Heart right ventricle (tissue), 16 donors: ENCODE results near the gene ACAT1. TPM values are rescaled to one million over a fixed set of nuclear protein-coding genes. Genes with fewer than 3 reads are reported as not detected.
A peak's percentile ranks its signal among the peaks of the same experiment; 100 is the strongest.

Experiments used
- ATAC-seq, 8 donors: fragments of 200-7000 bp; cut with Tn5 transposase; one replicate each; pipeline ENCODE4 v1.9.1; 2020; ENCODE audit warnings: mild to moderate bottlenecking in 8 of 8, moderate library complexity in 8 of 8, moderate number of reproducible peaks in 1 of 8
- DNase-seq, 2 donors: peaks; one replicate each; pipeline ENCODE4 v3.0.0-alpha.2; 2020
- H3K27ac ChIP-seq, 10 donors: fragments of 200-600 bp; sonication (generic) in 2 of 10; one replicate each; pipeline versions ENCODE4 v1.5.0 to v1.8.0; 2020 to 2022; ENCODE audit warnings: mild to moderate bottlenecking in 3 of 10
- H3K27me3 ChIP-seq, 7 donors: fragments of 200-600 bp; one replicate each; pipeline ENCODE4 v1.8.0; 2021 to 2022; ENCODE audit warnings: mild to moderate bottlenecking in 2 of 7
- H3K36me3 ChIP-seq, 9 donors: fragments of 200-600 bp; sonication (generic) in 1 of 9; one replicate each; pipeline versions ENCODE4 v1.5.0 to v1.8.0; 2020 to 2022; ENCODE audit warnings: mild to moderate bottlenecking in 2 of 9
- H3K4me1 ChIP-seq, 9 donors: fragments of 200-600 bp; sonication (generic) in 1 of 9; one replicate each; pipeline versions ENCODE4 v1.5.0 to v1.8.0; 2020 to 2022; ENCODE audit warnings: mild to moderate bottlenecking in 4 of 9
- H3K4me3 ChIP-seq, 10 donors: fragments of 200-600 bp; sonication (generic) in 2 of 10; one replicate each; pipeline versions ENCODE4 v1.5.0 to v1.8.0; 2020 to 2022; ENCODE audit warnings: mild to moderate bottlenecking in 7 of 10, moderate library complexity in 2 of 10
- H3K9me3 ChIP-seq, 11 donors: fragments of 200-600 bp in 10 of 11; sonication (generic) in 2 of 11; one replicate each; pipeline versions ENCODE4 v1.5.0 to v1.8.0; 2013 to 2022; ENCODE audit warnings: mild to moderate bottlenecking in 2 of 11, control low read depth in 1 of 11, moderate library complexity in 1 of 11
- CTCF ChIP-seq, 9 donors: fragments of 200-600 bp; sonication (generic) in 2 of 9; IDR thresholded peaks; one replicate each; pipeline versions ENCODE4 v1.5.0 to v1.8.0; 2021 to 2022; ENCODE audit warnings: antibody characterized with exemption in 9 of 9, mild to moderate bottlenecking in 5 of 9, moderate library complexity in 1 of 9
- WGBS, 2 donors: extraction: QIAGEN DNeasy Blood & Tissue Kit; methylation state at CpG; one replicate each; pipeline ENCODE4 v1.1.7; 2013; ENCODE audit warnings: inconsistent platforms in 1 of 2; 5-methylcytosine and 5-hydroxymethylcytosine counted together
- intact Hi-C, 10 donors: fragments of 100-400 bp; cut with DNase I; formaldehyde crosslinking; loops; one replicate each; pipeline versions ENCODE4 v1.11.1 to v1.14.2; 2022
- polyA plus RNA-seq, 2 donors: library from polyadenylated mRNA; stranded (reverse); fragments of 200-250 nt; gene quantifications; one replicate each; pipeline ENCODE4 v1.2.3, GENCODE V29; 2013
- total RNA-seq, 10 donors: library from RNA; stranded (reverse); fragmentation: NEBNext Ultra II Directional in 3 of 10; extraction: Animal tissue kit (Norgen Biotek cat#: 25700) in 3 of 10; gene quantifications; one replicate each; pipeline versions ENCODE4 v1.2.1 to v1.2.4, GENCODE V29; 2021 to 2023
- donor health status: Arrhythmogenic right ventricular cardiomyopathy.
- donor health status: ischemic (EF 13 %, LVEDD 7.1; RV severe dilation, severe dysfunction).
- donor health status: healthy with polysubstance abuse.
- donor health status: DM: no; HTN: yes; CAD: no.
- donor health status: DM: no; HTN: no; CAD: no.
- donor health status: ischemic (EF 25% LVEDD 6.9; RV normal size, moderate dysfunction).
- donor health status: ischemic (EF 25% LVEDD 5.7; RV mildly dilated, moderate dysfunction).
- donor health status: healthy.
- donor health status: DM: yes; HTN: yes; CAD: no.
- donor health status: Ischemic cardiomyopathy.
- donor health status: ischemic (EF 35%, LVEDD 5.7; RV mildly dilated, moderate dysfunction).
- donor health status: nonischemic (EF 11% LVEDD 7.7; RV severe dilation, severe dysfunction).
- donor health status: DM: yes; HTN: yes; CAD: no.
- donor health status: PGD.
- donor health status: ischemic (EF 29% LVEDD 5.4; RV normal size, mild dysfunction).
- donor health status: nonischemic (EF 23%, LVEDD 6.1; RV moderate dilation, normal function).

ACAT1 gene
- total and polyA plus RNA-seq, 12 donors: 158 to 535 (median 376) TPM

GRCh38 chr11:108167624-108168023, 46.3 kb downstream of the ACAT1 start:
- TF ChIP-seq CTCF (IDR thresholded peaks at IDR 0.05): no peak
- no peak overlapping the region for H3K4me3 ChIP-seq
- H3K36me3 ChIP-seq: peaks cover 0 to 93% (median 23%) of the 10 kb centered on the region in 9 donors

GRCh38 chr11:108170184-108170583, 48.8 kb downstream of the ACAT1 start:
- Histone ChIP-seq H3K36me3 (peaks cover 0 to 93% (median 20%) of the 10 kb centered on the region in 9 donors), H3K4me3 (peak overlapping the region in 7 of 10 donors; percentile 16 to 36 (median 34)), H3K4me1 (peaks cover 0 to 20% (median 0%) of the 10 kb centered on the region in 9 donors), H3K27ac (peak overlapping the region in 4 of 10 donors; percentile 36 to 62 (median 50)), H3K27me3 (no peaks in the 10 kb centered on the region), H3K9me3 (no peaks in the 10 kb centered on the region)
- intact Hi-C loops: no loop called here
- no peak for ATAC-seq
- 74 to 84% methylated on average over 2 of the region's 2 CpGs for WGBS, 2 donors
- DNase-seq: no peak
- TF ChIP-seq CTCF (IDR thresholded peaks at IDR 0.05): no peak

More at GRCh38 chr11:108167624-108168023, 46.3 kb downstream of the ACAT1 start:
- DNase-seq (no peak), ATAC-seq (no peak)
- Histone ChIP-seq H3K9me3 (no peaks in the 10 kb centered on the region), H3K4me1 (peaks cover 0 to 20% (median 0%) of the 10 kb centered on the region in 9 donors), H3K27me3 (no peaks in the 10 kb centered on the region), H3K27ac (peak overlapping the region in 1 of 10 donors; percentile 18)
- intact Hi-C loops: loop anchor here in 1 of 10 donors (10.0 kb wide), 1 partner anchor 137 kb away; no protein-coding TSS in a partner anchor

GRCh38 chr11:108177570-108177969, 56.2 kb downstream of the ACAT1 start:
- no peaks in the 10 kb centered on the region for H3K9me3 ChIP-seq
- peaks cover 0 to 100% (median 32%) of the 10 kb centered on the region in 9 donors for H3K36me3 ChIP-seq
- no peaks in the 10 kb centered on the region for H3K27me3 ChIP-seq
- TF ChIP-seq CTCF (IDR thresholded peaks at IDR 0.05): no peak
- DNase-seq (no peak), ATAC-seq (no peak)
- intact Hi-C loops: no loop called here
- 79 to 98% methylated on average over 5 of the region's 5 CpGs for WGBS, 2 donors
- H3K27ac ChIP-seq: no peak overlapping the region
- H3K4me1 ChIP-seq: no peaks in the 10 kb centered on the region
- H3K4me3 ChIP-seq: no peak overlapping the region

- H3K27ac ChIP-seq: no peak overlapping the region
- no peak overlapping the region for H3K4me3 ChIP-seq
- DNase-seq (no peak), ATAC-seq (no peak)
- no peaks in the 10 kb centered on the region for H3K27me3 ChIP-seq
- TF ChIP-seq CTCF (IDR thresholded peaks at IDR 0.05): no peak
- no peaks in the 10 kb centered on the region for H3K9me3 ChIP-seq
- H3K4me1 ChIP-seq: peaks cover 0 to 5% (median 0%) of the 10 kb centered on the region in 9 donors
- intact Hi-C loops: loop anchor here in 1 of 10 donors (1.0 kb wide), 1 partner anchor 15 kb away; no protein-coding TSS in a partner anchor
- H3K36me3 ChIP-seq: peaks cover 0 to 88% (median 21%) of the 10 kb centered on the region in 9 donors
These were observed 72.4 kb downstream of the ACAT1 start for GRCh38 chr11:108193725-108194124.
